Caco-2 (cell line): ENCODE data around the gene FRAS1. TPM values are rescaled to one million over a fixed set of nuclear protein-coding genes. Genes with fewer than 3 reads are reported as not detected.

Experiments used
- BruUV-seq: library from RNA; stranded (reverse); fragments of 400-500 nt; replicated peaks from 2 replicates; lab custom pipeline; 2021; lab: Mats Ljungman, UMichigan
- CTCF ChIA-PET: fragments of 300-600 bp; sonication (Branson Sonifier 250); formaldehyde crosslinking; loops from one replicate; lab custom pipeline; 2022; ENCODE audit warnings: antibody characterized with exemption; lab: Charles Lee
- POLR2A ChIA-PET: fragments of 300-600 bp; sonication (Branson Sonifier 250); formaldehyde crosslinking; loops from one replicate; lab custom pipeline; 2022; ENCODE audit warnings: antibody characterized with exemption; lab: Charles Lee
- DNase-seq, 2 experiments: peaks; one replicate each; pipeline versions ENCODE4 v3.0.0 to v3.0.0-alpha.2; 2020 to 2022
- H3K27me3 ChIP-seq: replicated peaks from 2 replicates; pipeline ENCODE4 v1.6.0; 2011; ENCODE audit warnings: low read length; ENCODE audit not compliant: control insufficient read depth, insufficient read depth
- H3K36me3 ChIP-seq: 2 replicates; pipeline ENCODE4 v1.5.1; 2011; ENCODE audit warnings: low read length; ENCODE audit not compliant: control insufficient read depth, insufficient read depth
- H3K4me1 ChIP-seq: fragments of 250-450 bp; sonication (Bioruptor Pico); 2 replicates; pipeline ENCODE4 v1.5.1; 2020; ENCODE audit warnings: mild to moderate bottlenecking
- H3K4me3 ChIP-seq: 2 replicates; pipeline ENCODE4 v1.5.1; 2011; ENCODE audit warnings: low read depth, mild to moderate bottlenecking, control low read depth, low read length
- H3K9me3 ChIP-seq: fragments of 250-450 bp; sonication (Bioruptor Pico); 2 replicates; pipeline ENCODE4 v1.5.1; 2020; ENCODE audit warnings: mild to moderate bottlenecking, moderate library complexity
- H3K27ac Mint-ChIP-seq: one replicate; pipeline ENCODE4 v1.8.0; 2022; ENCODE audit warnings: mixed read lengths; ENCODE audit not compliant: unreplicated experiment
- H3K27me3 Mint-ChIP-seq: one replicate; pipeline ENCODE4 v1.8.0; 2022; ENCODE audit warnings: mixed read lengths; ENCODE audit not compliant: insufficient read depth, unreplicated experiment
- H3K36me3 Mint-ChIP-seq: one replicate; pipeline ENCODE4 v1.8.0; 2022; ENCODE audit warnings: mild to moderate bottlenecking, mixed read lengths; ENCODE audit not compliant: insufficient read depth, unreplicated experiment
- H3K4me1 Mint-ChIP-seq: one replicate; pipeline ENCODE4 v1.8.0; 2022; ENCODE audit warnings: low read depth, mixed read lengths; ENCODE audit not compliant: unreplicated experiment
- H3K4me3 Mint-ChIP-seq: one replicate; pipeline ENCODE4 v1.8.0; 2022; ENCODE audit warnings: mild to moderate bottlenecking, moderate library complexity, mixed read lengths; ENCODE audit not compliant: unreplicated experiment
- H3K9me3 Mint-ChIP-seq: one replicate; pipeline ENCODE4 v1.8.0; 2022; ENCODE audit warnings: mixed read lengths; ENCODE audit not compliant: unreplicated experiment
- CTCF ChIP-seq, 2 experiments: fragments of 200-600 bp in 1 of 2; IDR thresholded peaks; 1 replicate in 1 of 2; 2 replicates in 1 of 2; pipeline versions ENCODE4 v1.5.1 to v1.8.0; 2011 to 2022; ENCODE audit warnings: antibody characterized with exemption in 1 of 2, control low read depth in 1 of 2, inconsistent platforms in 1 of 2, low read depth in 1 of 2, low read length in 1 of 2, mild to moderate bottlenecking in 1 of 2, moderate library complexity in 1 of 2; ENCODE audit not compliant: insufficient read depth in 1 of 2, severe bottlenecking in 1 of 2, unreplicated experiment in 1 of 2
- intact Hi-C: fragments of 100-400 bp; cut with micrococcal nuclease; formaldehyde crosslinking; loops from one replicate; pipeline ENCODE4 v1.10.0; 2022; ENCODE audit not compliant: unreplicated experiment
- total RNA-seq: library from RNA; stranded (reverse); gene quantifications from 2 replicates; pipeline ENCODE4 v1.2.3, GENCODE V29; 2022

FRAS1 gene
- total RNA-seq, 1 experiment from 2014 or later = 40.8 TPM

GRCh38 chr4:78361621-78362120 is 304.5 kb downstream of the FRAS1 start:
- no peaks in the 10 kb centered on the region for H3K9me3 ChIP-seq
- TF ChIP-seq CTCF (IDR thresholded peaks at IDR 0.05; ENCODE audit: insufficient read depth in 1 of 2, low read depth in 1 of 2, low read length in 1 of 2, severe bottlenecking in 1 of 2, unreplicated experiment in 1 of 2) = no peak
- BruUV-seq = no TSS peak
- Mint-ChIP-seq H3K27me3 (no peaks in the 10 kb centered on the region), H3K4me3 (no peak overlapping the region), H3K9me3 (no peaks in the 10 kb centered on the region), H3K4me1 (no peaks in the 10 kb centered on the region), H3K27ac (no peak overlapping the region), H3K36me3 (peaks cover 5% of the 10 kb centered on the region)
- no peak overlapping the region for H3K4me3 ChIP-seq
- no peaks in the 10 kb centered on the region for H3K27me3 ChIP-seq
- intact Hi-C loops = no loop called here
- no peak for DNase-seq
- no peaks in the 10 kb centered on the region for H3K36me3 ChIP-seq
- no peaks in the 10 kb centered on the region for H3K4me1 ChIP-seq
- CTCF ChIA-PET = no interaction called here
- POLR2A ChIA-PET = no interaction called here

GRCh38 chr4:78362310-78362709 is 305.2 kb downstream of the FRAS1 start:
- H3K27ac Mint-ChIP-seq = no peak overlapping the region
- ChIA-PET CTCF (no interaction called here), POLR2A (no interaction called here)
- Histone ChIP-seq H3K4me1 (no peaks in the 10 kb centered on the region), H3K27me3 (no peaks in the 10 kb centered on the region), H3K9me3 (no peaks in the 10 kb centered on the region), H3K36me3 (no peaks in the 10 kb centered on the region), H3K4me3 (no peak overlapping the region)
- H3K36me3 Mint-ChIP-seq = peaks cover 5% of the 10 kb centered on the region
- no peaks in the 10 kb centered on the region for H3K4me1 Mint-ChIP-seq
- intact Hi-C loops = no loop called here
- no peak for DNase-seq
- no peak overlapping the region for H3K4me3 Mint-ChIP-seq
- no TSS peak for BruUV-seq
- no peak for TF ChIP-seq CTCF (IDR thresholded peaks at IDR 0.05; ENCODE audit: insufficient read depth in 1 of 2, low read depth in 1 of 2, low read length in 1 of 2, severe bottlenecking in 1 of 2, unreplicated experiment in 1 of 2)
- no peaks in the 10 kb centered on the region for H3K27me3 Mint-ChIP-seq
- H3K9me3 Mint-ChIP-seq = no peaks in the 10 kb centered on the region

GRCh38 chr4:78363031-78363570 is 306.0 kb downstream of the FRAS1 start:
- no peak for TF ChIP-seq CTCF (IDR thresholded peaks at IDR 0.05; ENCODE audit: insufficient read depth in 1 of 2, low read depth in 1 of 2, low read length in 1 of 2, severe bottlenecking in 1 of 2, unreplicated experiment in 1 of 2)
- Histone ChIP-seq H3K36me3 (no peaks in the 10 kb centered on the region), H3K27me3 (no peaks in the 10 kb centered on the region), H3K4me1 (no peaks in the 10 kb centered on the region), H3K9me3 (no peaks in the 10 kb centered on the region), H3K4me3 (no peak overlapping the region)
- intact Hi-C loops = no loop called here
- ChIA-PET CTCF (no interaction called here), POLR2A (no interaction called here)
- Mint-ChIP-seq H3K36me3 (peaks cover 5% of the 10 kb centered on the region), H3K9me3 (no peaks in the 10 kb centered on the region), H3K27ac (no peak overlapping the region), H3K27me3 (no peaks in the 10 kb centered on the region), H3K4me3 (no peak overlapping the region), H3K4me1 (no peaks in the 10 kb centered on the region)
- no TSS peak for BruUV-seq
- DNase-seq = no peak
